Kidney capillary endothelial cell (primary cell): ENCODE data around the gene TSPYL6.
"Not testable (repeated sequence)": the region's sequence is repeated elsewhere in the genome, so short reads cannot be mapped to it uniquely, and the experiment has no call there.

ENCODE experiments used
- DNase-seq: peaks from one replicate; pipeline ENCODE4 v3.0.0-alpha.2; 2018; ENCODE audit warnings: low spot score

Gene TSPYL6

GRCh38 chr2:54256091-54256694 lies at the start of gene TSPYL6:
TSS of gene TSPYL6 (minus strand) at chr2:54256229. CDS start at chr2:54256151, 78 bp downstream.
- no peak for DNase-seq

GRCh38 chr2:54303631-54304030 lies 47.6 kb upstream of the TSPYL6 start:
- no peak for DNase-seq

GRCh38 chr2:54298514-54298913 lies 42.5 kb upstream of the TSPYL6 start:
- DNase-seq: no peak

GRCh38 chr2:54295911-54296310 lies 39.9 kb upstream of the TSPYL6 start:
- no peak for DNase-seq

- not testable (repeated sequence) for DNase-seq
These were observed 38.6 kb upstream of the TSPYL6 start for GRCh38 chr2:54294665-54295064.

- no peak for DNase-seq
These were observed 34.5 kb upstream of the TSPYL6 start for GRCh38 chr2:54290356-54291025.

- no peak for DNase-seq
These were observed 33.9 kb upstream of the TSPYL6 start for GRCh38 chr2:54289917-54290316.

GRCh38 chr2:54287532-54287931 lies 31.5 kb upstream of the TSPYL6 start:
- DNase-seq: no peak

- DNase-seq: no peak
These were observed 29.4 kb upstream of the TSPYL6 start for GRCh38 chr2:54285451-54285850.

GRCh38 chr2:54284826-54285225 lies 28.8 kb upstream of the TSPYL6 start:
- no peak for DNase-seq

GRCh38 chr2:54279385-54279784 lies 23.4 kb upstream of the TSPYL6 start:
- DNase-seq: no peak

- no peak for DNase-seq
These were observed 19.5 kb upstream of the TSPYL6 start for GRCh38 chr2:54275541-54275940.

GRCh38 chr2:54274781-54275242 lies 18.8 kb upstream of the TSPYL6 start:
- DNase-seq: no peak

GRCh38 chr2:54271843-54272627 lies 16.0 kb upstream of the TSPYL6 start:
- DNase-seq: no peak

GRCh38 chr2:54271189-54271588 lies 15.2 kb upstream of the TSPYL6 start:
- DNase-seq: no peak

- no peak for DNase-seq
These were observed 11.5 kb upstream of the TSPYL6 start for GRCh38 chr2:54267577-54267976.

GRCh38 chr2:54265081-54265480 lies 9.1 kb upstream of the TSPYL6 start:
- DNase-seq: not testable (repeated sequence)

GRCh38 chr2:54262015-54262765 lies 6.2 kb upstream of the TSPYL6 start:
- DNase-seq: no peak

- no peak for DNase-seq
These were observed 5.5 kb upstream of the TSPYL6 start for GRCh38 chr2:54261537-54261936.

- no peak for DNase-seq
These were observed 4.2 kb upstream of the TSPYL6 start for GRCh38 chr2:54260241-54260595.

- no peak for DNase-seq
These were observed 3.6 kb upstream of the TSPYL6 start for GRCh38 chr2:54259413-54260240.
